ENCODE measurements around the gene KLK1. TPM values are rescaled to one million over a fixed set of nuclear protein-coding genes. Genes with fewer than 3 reads are reported as not detected.

The KLK1 gene
- under 1 TPM in 1 of 2 donors, not detected in 1; 0.92 TPM for total RNA-seq
- polyA plus RNA-seq: under 1 TPM; 0.25 to 0.83 TPM
- long read RNA-seq, donor 1: 0 reads
- long read RNA-seq, donor 2: 0 reads
- long read RNA-seq, donor 3: 0 reads
- long read RNA-seq, donor 4: 0 reads
- long read RNA-seq, donor 5: 0 reads

- DNase-seq (no peak), ATAC-seq (ENCODE audit: insufficient read depth, low FRiP score) (no peak)
- H3K9me3 ChIP-seq (ENCODE audit: control insufficient read depth in 4 of 4, insufficient read depth in 3 of 4, low read length in 3 of 4): peaks cover 0 to 4% (median 0%) of the 10 kb centered on the region in 4 donors
- WGBS, 2 donors: 62 to 80% methylated on average over 14 of the region's 14 CpGs
- H3K27me3 ChIP-seq (ENCODE audit: control insufficient read depth in 3 of 3, insufficient read depth in 3 of 3, low read length in 2 of 3): peaks cover 3 to 51% (median 21%) of the 10 kb centered on the region in 3 donors
- H3K27ac ChIP-seq (ENCODE audit: low read depth in 1 of 2, low read length in 1 of 2): no peak within 1 kb of the TSS
- no peak for TF ChIP-seq CTCF (IDR thresholded peaks at IDR 0.05; ENCODE audit: control extremely low read depth, extremely low read depth)
- H3K9ac ChIP-seq (ENCODE audit: insufficient read depth in 1 of 2, low read length in 2 of 2): no peak within 1 kb of the TSS
- no peaks in the 10 kb centered on the region for H3K4me1 ChIP-seq (ENCODE audit: control insufficient read depth in 5 of 5, insufficient read depth in 5 of 5, low read length in 5 of 5)
- no peak within 1 kb of the TSS for H3K4me3 ChIP-seq
- H3K36me3 ChIP-seq (ENCODE audit: control insufficient read depth in 4 of 4, insufficient read depth in 4 of 4, low read length in 4 of 4): no peaks in the 10 kb centered on the region
Measured at GRCh38 chr19:50823389-50824042, at the start of gene KLK1. KLK1 (minus strand) TSS chr19:50823787; CDS start chr19:50823748, 39 bp downstream.

- no peak for ATAC-seq (ENCODE audit: insufficient read depth, low FRiP score)
- TF ChIP-seq CTCF (IDR thresholded peaks at IDR 0.05; ENCODE audit: control extremely low read depth, extremely low read depth): no peak
Measured at GRCh38 chr19:50873056-50873455, 49.5 kb upstream of the KLK1 start, which contains the start of gene KLK2. KLK2 (plus strand) TSS chr19:50873439; CDS start chr19:50873474, 35 bp downstream.

GRCh38 chr19:50870417-50871089 is 47.0 kb upstream of the KLK1 start:
- ATAC-seq (ENCODE audit: insufficient read depth, low FRiP score): no peak
- H3K4me1 ChIP-seq (ENCODE audit: control insufficient read depth in 5 of 5, insufficient read depth in 5 of 5, low read length in 5 of 5): no peaks in the 10 kb centered on the region
- WGBS, 2 donors: 54 to 64% methylated on average over 26 of the region's 26 CpGs
- H3K27me3 ChIP-seq (ENCODE audit: control insufficient read depth in 3 of 3, insufficient read depth in 3 of 3, low read length in 2 of 3): peaks cover 3 to 23% (median 4%) of the 10 kb centered on the region in 3 donors
- H3K9ac ChIP-seq (ENCODE audit: insufficient read depth in 1 of 2, low read length in 2 of 2): no peak overlapping the region
- H3K4me3 ChIP-seq: no peak overlapping the region
- DNase-seq: no peak
- no peak overlapping the region for H3K27ac ChIP-seq (ENCODE audit: low read depth in 1 of 2, low read length in 1 of 2)
- no peak for TF ChIP-seq CTCF (IDR thresholded peaks at IDR 0.05; ENCODE audit: control extremely low read depth, extremely low read depth)
- H3K9me3 ChIP-seq (ENCODE audit: control insufficient read depth in 4 of 4, insufficient read depth in 3 of 4, low read length in 3 of 4): peaks cover 0 to 3% (median 0%) of the 10 kb centered on the region in 4 donors
- H3K36me3 ChIP-seq (ENCODE audit: control insufficient read depth in 4 of 4, insufficient read depth in 4 of 4, low read length in 4 of 4): no peaks in the 10 kb centered on the region

More at GRCh38 chr19:50873056-50873455, 49.5 kb upstream of the KLK1 start, which contains the start of gene KLK2:
- H3K27me3 ChIP-seq (ENCODE audit: control insufficient read depth in 3 of 3, insufficient read depth in 3 of 3, low read length in 2 of 3): peaks cover 3 to 31% (median 10%) of the 10 kb centered on the region in 3 donors
- no peaks in the 10 kb centered on the region for H3K4me1 ChIP-seq (ENCODE audit: control insufficient read depth in 5 of 5, insufficient read depth in 5 of 5, low read length in 5 of 5)
- no peak within 1 kb of the TSS for H3K4me3 ChIP-seq
- H3K9ac ChIP-seq (ENCODE audit: insufficient read depth in 1 of 2, low read length in 2 of 2): no peak within 1 kb of the TSS
- H3K9me3 ChIP-seq (ENCODE audit: control insufficient read depth in 4 of 4, insufficient read depth in 3 of 4, low read length in 3 of 4): peaks cover 0 to 3% (median 0%) of the 10 kb centered on the region in 4 donors
- H3K27ac ChIP-seq (ENCODE audit: low read depth in 1 of 2, low read length in 1 of 2): no peak within 1 kb of the TSS
- DNase-seq: no peak
- H3K36me3 ChIP-seq (ENCODE audit: control insufficient read depth in 4 of 4, insufficient read depth in 4 of 4, low read length in 4 of 4): no peaks in the 10 kb centered on the region
- WGBS, 2 donors: 72 to 74% methylated on average over 3 of the region's 3 CpGs

All from lung (tissue), 16 donors.